HUES48 (cell line): ENCODE data around the gene DNMT3A.

ENCODE experiments used
- H3K27ac ChIP-seq: one replicate; pipeline ENCODE4 v1.7.0; 2013; ENCODE audit warnings: low read depth, low read length, inconsistent platforms
- H3K27me3 ChIP-seq: 2 replicates; pipeline ENCODE4 v1.6.1; 2013; ENCODE audit warnings: mild to moderate bottlenecking, low read length; ENCODE audit not compliant: control insufficient read depth, insufficient read depth
- H3K36me3 ChIP-seq: 2 replicates; pipeline ENCODE4 v1.6.1; 2013; ENCODE audit warnings: low read length; ENCODE audit not compliant: control insufficient read depth, insufficient read depth
- H3K4me1 ChIP-seq: 2 replicates; pipeline ENCODE4 v1.6.1; 2013; ENCODE audit warnings: mild to moderate bottlenecking, low read length; ENCODE audit not compliant: control insufficient read depth, insufficient read depth
- H3K4me3 ChIP-seq: 2 replicates; pipeline ENCODE4 v1.5.1; 2013; ENCODE audit warnings: mild to moderate bottlenecking, low read depth, low read length
- H3K9ac ChIP-seq: 2 replicates; pipeline ENCODE4 v1.6.1; 2013; ENCODE audit warnings: mild to moderate bottlenecking, low read depth, low read length, moderate library complexity
- H3K9me3 ChIP-seq: 2 replicates; pipeline ENCODE4 v1.6.1; 2013; ENCODE audit warnings: low read length; ENCODE audit not compliant: control insufficient read depth, insufficient read depth

The DNMT3A gene

GRCh38 chr2:25362049-25362433, 20.3 kb upstream of the DNMT3A start:
- Histone ChIP-seq H3K9ac (no peak overlapping the region), H3K27me3 (peaks cover 26% of the 10 kb centered on the region), H3K9me3 (no peaks in the 10 kb centered on the region), H3K4me3 (no peak overlapping the region), H3K27ac (no peak overlapping the region), H3K4me1 (0 out of 2 replicates have a peak, but pooled peaks cover 3% of the 10 kb centered on the region), H3K36me3 (no peaks in the 10 kb centered on the region)

GRCh38 chr2:25361261-25362048, 19.7 kb upstream of the DNMT3A start:
- H3K27me3 ChIP-seq = peaks cover 26% of the 10 kb centered on the region
- H3K9ac ChIP-seq = no peak overlapping the region
- no peak overlapping the region for H3K27ac ChIP-seq
- H3K9me3 ChIP-seq = no peaks in the 10 kb centered on the region
- H3K4me3 ChIP-seq = no peak overlapping the region; the same call in 1 of the 2 replicates
- H3K4me1 ChIP-seq = 0 out of 2 replicates have a peak, but pooled peaks cover 3% of the 10 kb centered on the region
- H3K36me3 ChIP-seq = no peaks in the 10 kb centered on the region

GRCh38 chr2:25358836-25359235, 17.1 kb upstream of the DNMT3A start:
- H3K4me1 ChIP-seq = 0 out of 2 replicates have a peak, but pooled peaks cover 3% of the 10 kb centered on the region
- no peaks in the 10 kb centered on the region for H3K9me3 ChIP-seq
- H3K36me3 ChIP-seq = no peaks in the 10 kb centered on the region
- no peak overlapping the region for H3K9ac ChIP-seq
- H3K4me3 ChIP-seq = no peak overlapping the region
- peaks cover 20% of the 10 kb centered on the region for H3K27me3 ChIP-seq
- no peak overlapping the region for H3K27ac ChIP-seq

GRCh38 chr2:25358249-25358815, 16.6 kb upstream of the DNMT3A start:
- no peak overlapping the region for H3K4me3 ChIP-seq
- no peaks in the 10 kb centered on the region for H3K9me3 ChIP-seq
- peaks cover 15% of the 10 kb centered on the region for H3K27me3 ChIP-seq
- H3K4me1 ChIP-seq = 0 out of 2 replicates have a peak, but pooled peaks cover 3% of the 10 kb centered on the region
- no peak overlapping the region for H3K9ac ChIP-seq
- H3K27ac ChIP-seq = no peak overlapping the region
- no peaks in the 10 kb centered on the region for H3K36me3 ChIP-seq

- Histone ChIP-seq H3K9ac (no peak overlapping the region), H3K27me3 (peaks cover 1% of the 10 kb centered on the region), H3K4me3 (no peak overlapping the region)
Measured at GRCh38 chr2:25356088-25356487, 14.4 kb upstream of the DNMT3A start.

GRCh38 chr2:25355270-25355669, 13.5 kb upstream of the DNMT3A start:
- no peak overlapping the region for H3K9ac ChIP-seq
- no peaks in the 10 kb centered on the region for H3K27me3 ChIP-seq
- no peak overlapping the region for H3K27ac ChIP-seq
- H3K4me3 ChIP-seq = no peak overlapping the region
- no peaks in the 10 kb centered on the region for H3K36me3 ChIP-seq
- H3K4me1 ChIP-seq = no peaks in the 10 kb centered on the region
- H3K9me3 ChIP-seq = no peaks in the 10 kb centered on the region

More at GRCh38 chr2:25356088-25356487, 14.4 kb upstream of the DNMT3A start:
- H3K4me1 ChIP-seq = no peaks in the 10 kb centered on the region
- H3K27ac ChIP-seq = no peak overlapping the region
- no peaks in the 10 kb centered on the region for H3K36me3 ChIP-seq
- H3K9me3 ChIP-seq = no peaks in the 10 kb centered on the region

- Histone ChIP-seq H3K9ac (no peak overlapping the region), H3K9me3 (no peaks in the 10 kb centered on the region), H3K4me1 (no peaks in the 10 kb centered on the region), H3K4me3 (no peak overlapping the region), H3K27me3 (no peaks in the 10 kb centered on the region), H3K36me3 (no peaks in the 10 kb centered on the region), H3K27ac (no peak overlapping the region)
Measured at GRCh38 chr2:25354116-25354515, 12.4 kb upstream of the DNMT3A start.

- no peak overlapping the region for H3K27ac ChIP-seq
- peaks cover 12% of the 10 kb centered on the region for H3K27me3 ChIP-seq
- no peaks in the 10 kb centered on the region for H3K4me1 ChIP-seq
Measured at GRCh38 chr2:25349397-25349796, 7.7 kb upstream of the DNMT3A start.

GRCh38 chr2:25347846-25348245, 6.1 kb upstream of the DNMT3A start:
- Histone ChIP-seq H3K4me1 (no peaks in the 10 kb centered on the region), H3K27ac (no peak overlapping the region), H3K36me3 (no peaks in the 10 kb centered on the region), H3K27me3 (peaks cover 22% of the 10 kb centered on the region), H3K9ac (no peak overlapping the region), H3K4me3 (no peak overlapping the region), H3K9me3 (no peaks in the 10 kb centered on the region)

More at GRCh38 chr2:25349397-25349796, 7.7 kb upstream of the DNMT3A start:
- no peak overlapping the region for H3K4me3 ChIP-seq
- H3K9ac ChIP-seq = no peak overlapping the region
- H3K36me3 ChIP-seq = no peaks in the 10 kb centered on the region
- no peaks in the 10 kb centered on the region for H3K9me3 ChIP-seq

- H3K4me1 ChIP-seq = peaks cover 3% of the 10 kb centered on the region; the same call in 1 of the 2 replicates
- H3K27me3 ChIP-seq = peaks cover 24% of the 10 kb centered on the region
- no peak overlapping the region for H3K4me3 ChIP-seq
- no peaks in the 10 kb centered on the region for H3K9me3 ChIP-seq
- no peak overlapping the region for H3K27ac ChIP-seq
- no peak overlapping the region for H3K9ac ChIP-seq
- no peaks in the 10 kb centered on the region for H3K36me3 ChIP-seq
Measured at GRCh38 chr2:25347205-25347815, 5.6 kb upstream of the DNMT3A start.
